Metanephros (tissue), 2 donors: ENCODE results near the gene SPEN. TPM values are rescaled to one million over a fixed set of nuclear protein-coding genes. Genes with fewer than 3 reads are reported as not detected.

Experiments used
- small RNA-seq: library from RNA; depleted of rRNA; stranded (forward); fragments of <200 nt; gene quantifications from one replicate; pipeline ENCODE3, GENCODE V24; 2014; ENCODE audit warnings: low replicate concordance
- total RNA-seq: library from RNA; depleted of rRNA; stranded (reverse); fragments of >200 nt; gene quantifications from one replicate; pipeline ENCODE4 v1.2.3, GENCODE V29; 2014

SPEN gene, protein sequence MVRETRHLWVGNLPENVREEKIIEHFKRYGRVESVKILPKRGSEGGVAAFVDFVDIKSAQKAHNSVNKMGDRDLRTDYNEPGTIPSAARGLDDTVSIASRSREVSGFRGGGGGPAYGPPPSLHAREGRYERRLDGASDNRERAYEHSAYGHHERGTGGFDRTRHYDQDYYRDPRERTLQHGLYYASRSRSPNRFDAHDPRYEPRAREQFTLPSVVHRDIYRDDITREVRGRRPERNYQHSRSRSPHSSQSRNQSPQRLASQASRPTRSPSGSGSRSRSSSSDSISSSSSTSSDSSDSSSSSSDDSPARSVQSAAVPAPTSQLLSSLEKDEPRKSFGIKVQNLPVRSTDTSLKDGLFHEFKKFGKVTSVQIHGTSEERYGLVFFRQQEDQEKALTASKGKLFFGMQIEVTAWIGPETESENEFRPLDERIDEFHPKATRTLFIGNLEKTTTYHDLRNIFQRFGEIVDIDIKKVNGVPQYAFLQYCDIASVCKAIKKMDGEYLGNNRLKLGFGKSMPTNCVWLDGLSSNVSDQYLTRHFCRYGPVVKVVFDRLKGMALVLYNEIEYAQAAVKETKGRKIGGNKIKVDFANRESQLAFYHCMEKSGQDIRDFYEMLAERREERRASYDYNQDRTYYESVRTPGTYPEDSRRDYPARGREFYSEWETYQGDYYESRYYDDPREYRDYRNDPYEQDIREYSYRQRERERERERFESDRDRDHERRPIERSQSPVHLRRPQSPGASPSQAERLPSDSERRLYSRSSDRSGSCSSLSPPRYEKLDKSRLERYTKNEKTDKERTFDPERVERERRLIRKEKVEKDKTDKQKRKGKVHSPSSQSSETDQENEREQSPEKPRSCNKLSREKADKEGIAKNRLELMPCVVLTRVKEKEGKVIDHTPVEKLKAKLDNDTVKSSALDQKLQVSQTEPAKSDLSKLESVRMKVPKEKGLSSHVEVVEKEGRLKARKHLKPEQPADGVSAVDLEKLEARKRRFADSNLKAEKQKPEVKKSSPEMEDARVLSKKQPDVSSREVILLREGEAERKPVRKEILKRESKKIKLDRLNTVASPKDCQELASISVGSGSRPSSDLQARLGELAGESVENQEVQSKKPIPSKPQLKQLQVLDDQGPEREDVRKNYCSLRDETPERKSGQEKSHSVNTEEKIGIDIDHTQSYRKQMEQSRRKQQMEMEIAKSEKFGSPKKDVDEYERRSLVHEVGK (N-terminal part only)
- total RNA-seq: 59.6 TPM

DNA sequence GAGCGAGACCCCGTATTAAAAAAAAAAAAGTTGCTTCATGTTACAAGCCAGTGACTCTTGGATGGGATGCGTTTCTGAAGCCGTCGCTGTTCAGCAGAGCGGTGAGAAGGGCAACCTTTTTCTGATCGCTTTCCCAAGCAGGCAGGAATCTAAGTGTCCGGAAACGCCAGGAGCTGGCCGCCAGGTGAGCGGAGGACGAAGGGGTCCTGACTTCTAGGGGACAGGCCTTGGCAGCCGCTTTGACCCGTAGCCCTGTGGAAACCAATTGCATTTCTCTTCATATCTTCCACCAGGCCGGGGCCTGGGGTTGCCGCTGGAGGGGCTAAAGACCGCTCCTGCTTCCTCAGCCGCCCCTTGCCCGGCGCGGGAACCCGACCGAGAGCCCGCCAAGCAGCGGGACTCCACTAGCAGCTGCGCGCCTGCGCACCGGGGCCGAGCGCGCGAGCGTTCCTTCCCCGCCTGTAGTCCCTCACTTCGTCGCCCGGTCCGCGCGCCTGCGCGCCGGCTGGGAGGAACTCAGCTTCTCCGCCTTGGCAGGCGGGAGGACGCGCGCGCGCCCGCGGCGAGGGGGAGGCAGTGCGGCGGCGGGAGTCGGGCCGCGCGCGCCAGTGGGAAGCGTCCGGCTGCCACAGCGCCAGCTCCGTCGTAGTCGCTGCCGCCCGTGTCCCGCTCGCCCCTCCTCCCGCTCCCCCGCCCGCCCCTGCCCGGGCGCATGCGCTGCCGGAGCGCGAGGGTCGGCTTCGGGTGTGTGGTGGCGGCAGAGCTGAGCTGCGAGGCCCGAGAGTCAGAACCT, at the start of gene SPEN:
Gene SPEN, plus strand, starts transcription at position 608 of the 793 bp plus-strand sequence. CDS start 361 bp downstream, outside the sequence.

DNA sequence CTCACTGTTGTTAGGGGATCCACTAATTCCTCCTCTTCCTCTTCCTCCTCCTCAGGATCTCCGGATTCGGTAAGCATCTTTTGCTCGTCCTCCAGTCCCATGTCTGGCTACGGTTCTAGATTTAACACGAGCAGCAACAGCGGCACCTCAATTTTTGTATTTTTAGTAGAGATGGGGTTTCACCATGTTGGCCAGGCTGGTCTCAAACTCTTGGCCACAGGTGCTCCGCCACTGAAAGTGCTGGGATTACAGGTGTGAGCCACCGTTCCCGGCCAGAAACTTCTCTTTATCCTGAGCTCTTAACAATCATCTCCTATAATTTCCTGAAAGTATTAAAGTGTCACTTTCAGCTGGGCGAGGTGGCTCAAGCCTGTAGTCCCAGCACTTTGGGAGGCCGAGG, 40.0 kb upstream of the SPEN start, which contains the start of gene UQCRHL:
Gene UQCRHL, minus strand, starts transcription at position 101 of the 400 bp plus-strand sequence. Its CDS starts 0 bp downstream, at position 101.

DNA sequence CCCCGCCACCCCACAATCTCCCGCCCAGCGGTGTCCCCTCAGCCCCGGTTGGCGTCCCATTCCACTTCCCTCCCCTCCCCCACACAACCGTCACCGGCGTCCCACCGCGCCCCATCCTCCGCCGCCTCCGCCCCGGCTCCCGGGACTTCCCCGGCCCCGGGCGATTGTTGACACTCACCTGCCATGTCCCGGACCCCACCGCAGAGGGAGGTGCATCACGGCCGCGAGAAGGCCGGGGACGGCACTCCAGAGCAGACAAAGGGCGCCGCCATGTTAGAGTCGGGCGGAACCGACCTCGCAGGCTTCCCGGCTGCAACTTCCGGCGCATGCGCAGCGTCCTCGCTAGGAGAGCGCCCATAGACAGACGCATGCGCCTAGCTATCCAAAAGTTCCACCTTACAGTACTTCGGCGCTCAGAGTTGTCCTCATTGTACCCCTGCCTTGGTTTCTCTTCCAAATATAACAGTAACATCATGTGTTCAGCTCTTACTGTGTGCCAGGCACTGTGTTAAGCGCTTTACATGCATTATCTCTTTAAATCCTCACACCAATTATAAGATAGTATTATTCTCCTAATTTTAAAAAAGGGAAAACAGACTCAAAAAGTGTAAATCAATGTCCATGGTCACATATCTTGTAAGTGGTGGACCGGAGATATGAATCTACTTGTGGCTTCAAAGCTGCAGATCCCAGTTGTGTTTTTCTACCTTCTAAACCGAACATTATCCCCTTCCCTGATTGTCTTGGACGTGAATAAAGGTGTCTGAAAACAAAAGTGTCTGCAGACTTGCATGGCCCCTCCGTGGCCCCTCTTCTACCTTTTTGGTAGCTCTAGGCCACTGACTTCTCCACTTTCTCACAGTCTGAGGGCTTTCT, 128.5 kb downstream of the SPEN start, which contains the start of gene ZBTB17:
Gene ZBTB17, minus strand, starts transcription at position 297 of the 876 bp plus-strand sequence. CDS start 27,606 bp downstream, outside the sequence.

Small RNA genes within 50 kb of the gene (small RNA-seq; reads per million reads assigned to genes)
- gene AL034555.1 (not detected), gene AL355994.1 (not detected), gene AL355994.5 (not detected)

Other genes with a start within 250 kb of the SPEN start
- gene DDI2, start 230.2 kb upstream of the SPEN start, total RNA-seq: 55.6 TPM
- 53.5 TPM for gene PLEKHM2, start 163.4 kb upstream of the SPEN start, total RNA-seq
- gene SLC25A34, start 111.4 kb upstream of the SPEN start, total RNA-seq: 3.4 TPM
- gene TMEM82, start 105.2 kb upstream of the SPEN start, total RNA-seq: 2.5 TPM
- gene FBLIM1, start 88.9 kb upstream of the SPEN start, total RNA-seq: 91.0 TPM
- gene UQCRHL, start 40.1 kb upstream of the SPEN start, total RNA-seq: 4.7 TPM
- gene ZBTB17, start 128.4 kb downstream of the SPEN start, total RNA-seq: 36.6 TPM
- 0.12 TPM for gene SRARP, start 156.5 kb downstream of the SPEN start, total RNA-seq
- gene HSPB7, start 170.3 kb downstream of the SPEN start, total RNA-seq: 7.3 TPM
- gene CLCNKA, start 174.3 kb downstream of the SPEN start, total RNA-seq: 20.8 TPM
- 73.2 TPM for gene CLCNKB, start 196.1 kb downstream of the SPEN start, total RNA-seq
- 1.7 TPM for gene FAM131C, start 225.9 kb downstream of the SPEN start, total RNA-seq